ENCODE measurements around the gene CDK17. TPM values are rescaled to one million over a fixed set of nuclear protein-coding genes. Genes with fewer than 3 reads are reported as not detected.

CDK17 gene

GRCh38 chr12:96230646-96231045, 169.6 kb downstream of the CDK17 start:
- Histone ChIP-seq H3K4me1 (ENCODE audit: control insufficient read depth, insufficient read depth, low read length) (peaks cover 35% of the 10 kb centered on the region), H3K27me3 (ENCODE audit: control insufficient read depth, insufficient read depth, low read length) (no peaks in the 10 kb centered on the region), H3K4me3 (ENCODE audit: low read length) (no peak overlapping the region), H3K36me3 (ENCODE audit: insufficient read depth, low read length) (peaks cover 52% of the 10 kb centered on the region), H3K4me2 (ENCODE audit: low read length) (no peak overlapping the region), H3K9me3 (replicated peaks; ENCODE audit: low read length) (no peaks in the 10 kb centered on the region), H3K9ac (ENCODE audit: low read depth, low read length) (no peak overlapping the region)

GRCh38 chr12:96228566-96229248, 171.5 kb downstream of the CDK17 start:
- H3K4me2 ChIP-seq (ENCODE audit: low read length), result no peak overlapping the region
- H3K9me3 ChIP-seq (replicated peaks; ENCODE audit: low read length), result no peaks in the 10 kb centered on the region
- H3K4me1 ChIP-seq (ENCODE audit: control insufficient read depth, insufficient read depth, low read length), result peaks cover 19% of the 10 kb centered on the region
- H3K4me3 ChIP-seq (ENCODE audit: low read length), result no peak overlapping the region
- peaks cover 66% of the 10 kb centered on the region for H3K36me3 ChIP-seq (ENCODE audit: insufficient read depth, low read length)
- H3K27me3 ChIP-seq (ENCODE audit: control insufficient read depth, insufficient read depth, low read length), result no peaks in the 10 kb centered on the region
- no peak overlapping the region for H3K9ac ChIP-seq (ENCODE audit: low read depth, low read length)

Small RNA genes lying within 50 kb of the gene (small RNA-seq; reads per million reads assigned to genes)
- 1.5 reads per million, percentile 52 among the genes with 10 or more reads in this experiment for gene RN7SKP11
- not detected for gene RNU4-24P

Data from skeletal muscle satellite cell (primary cell).